HEK293 (cell line): ENCODE results near the gene LRRC72.
A peak's percentile ranks its signal among the peaks of the same experiment; 100 is the strongest.

Experiments used
- CTCF ChIA-PET: fragments of 350-600 bp; formaldehyde crosslinking; extraction: SDS; loops from one replicate; lab custom pipeline; 2021; ENCODE audit warnings: antibody characterized with exemption; lab: Yijun Ruan, JAX
- POLR2A ChIA-PET: fragments of 300-600 bp; formaldehyde crosslinking; extraction: SDS; loops from one replicate; lab custom pipeline; 2020; ENCODE audit warnings: antibody characterized with exemption, inconsistent platforms; lab: Yijun Ruan, JAX
- H3K27ac ChIP-seq: fragments of 200-500 bp; sonication (Bioruptor generic); 2 replicates; pipeline ENCODE4 v1.5.1; 2014; ENCODE audit warnings: low read depth, low read length, control low read depth, inconsistent platforms; ENCODE audit errors: extremely low read depth
- H3K36me3 ChIP-seq, 2 experiments: fragments of 200-500 bp in 1 of 2; sonication (Bioruptor generic) in 1 of 2; 1 replicate in 1 of 2; 2 replicates in 1 of 2; pipeline ENCODE4 v1.5.1; 2014 to 2017; ENCODE audit warnings: inconsistent platforms in 2 of 2, low read length in 2 of 2; ENCODE audit not compliant: control insufficient read depth in 2 of 2, insufficient read depth in 1 of 2
- H3K4me1 ChIP-seq: fragments of 200-500 bp; sonication (Bioruptor generic); 2 replicates; pipeline ENCODE4 v1.5.1; 2014; ENCODE audit warnings: mild to moderate bottlenecking, low read length, inconsistent platforms; ENCODE audit not compliant: control insufficient read depth, insufficient read depth
- H3K4me3 ChIP-seq: 2 replicates; pipeline ENCODE4 v1.5.1; 2011; ENCODE audit warnings: low read depth, mild to moderate bottlenecking, control low read depth, low read length, moderate library complexity
- H3K9me3 ChIP-seq: fragments of 200-500 bp; sonication (Bioruptor generic); 2 replicates; pipeline ENCODE4 v1.5.1; 2014; ENCODE audit warnings: low read depth, low read length, inconsistent platforms; ENCODE audit not compliant: control insufficient read depth, insufficient read depth
- BCL6B ChIP-seq: fragments of 450-650 bp; formaldehyde crosslinking; IDR thresholded peaks from 2 replicates; pipeline ENCODE4 v1.5.1; 2017; ENCODE audit warnings: missing biosample characterization, missing genetic modification characterization
- EGR2 ChIP-seq: fragments of 450-650 bp; formaldehyde crosslinking; IDR thresholded peaks from 2 replicates; pipeline ENCODE4 v1.5.1; 2016; ENCODE audit warnings: low read depth, missing biosample characterization, missing genetic modification characterization
- ELK4 ChIP-seq: IDR thresholded peaks from 2 replicates; pipeline ENCODE4 v1.6.1; 2011; ENCODE audit warnings: mild to moderate bottlenecking, low read depth, low read length, borderline replicate concordance
- GFI1B ChIP-seq: fragments of 450-650 bp; formaldehyde crosslinking; IDR thresholded peaks from 2 replicates; pipeline ENCODE4 v1.5.1; 2016; ENCODE audit warnings: missing biosample characterization, missing genetic modification characterization
- GLIS1 ChIP-seq: fragments of 450-650 bp; formaldehyde crosslinking; IDR thresholded peaks from 2 replicates; pipeline ENCODE4 v1.5.1; 2016; ENCODE audit warnings: missing biosample characterization, missing genetic modification characterization
- HOXC10 ChIP-seq: sonication (generic); formaldehyde crosslinking; IDR thresholded peaks from 2 replicates; pipeline ENCODE4 v1.8.1; 2023; ENCODE audit warnings: mild to moderate bottlenecking, missing genetic modification reagents
- KLF8 ChIP-seq: fragments of 450-650 bp; formaldehyde crosslinking; IDR thresholded peaks from 2 replicates; pipeline ENCODE4 v1.5.1; 2016; ENCODE audit warnings: missing biosample characterization, missing genetic modification characterization
- SP2 ChIP-seq: fragments of 450-650 bp; formaldehyde crosslinking; IDR thresholded peaks from 2 replicates; pipeline ENCODE4 v1.5.1; 2016; ENCODE audit warnings: missing biosample characterization, missing genetic modification characterization
- YY2 ChIP-seq: fragments of 450-650 bp; formaldehyde crosslinking; IDR thresholded peaks from 2 replicates; pipeline ENCODE4 v1.5.1; 2016; ENCODE audit warnings: missing biosample characterization, missing genetic modification characterization
- ZBTB10 ChIP-seq: fragments of 450-650 bp; formaldehyde crosslinking; IDR thresholded peaks from 2 replicates; pipeline ENCODE4 v1.5.1; 2016; ENCODE audit warnings: missing biosample characterization, missing genetic modification characterization
- ZBTB17 ChIP-seq: fragments of 450-650 bp; formaldehyde crosslinking; IDR thresholded peaks from 2 replicates; pipeline ENCODE4 v1.5.1; 2016; ENCODE audit warnings: missing biosample characterization, missing genetic modification characterization
- ZFHX2 ChIP-seq: fragments of 450-650 bp; formaldehyde crosslinking; conservative IDR thresholded peaks from 2 replicates; pipeline ENCODE4 v1.5.1; 2016; ENCODE audit warnings: missing biosample characterization, missing genetic modification characterization
- ZFP37 ChIP-seq: fragments of 450-650 bp; formaldehyde crosslinking; IDR thresholded peaks from 2 replicates; pipeline ENCODE4 v1.5.1; 2016; ENCODE audit warnings: missing biosample characterization, missing genetic modification characterization
- ZNF157 ChIP-seq: fragments of 450-650 bp; formaldehyde crosslinking; IDR thresholded peaks from 2 replicates; pipeline ENCODE4 v1.5.1; 2016; ENCODE audit warnings: missing biosample characterization, missing genetic modification characterization
- ZNF561 ChIP-seq: fragments of 450-650 bp; IDR thresholded peaks from 2 replicates; pipeline ENCODE4 v1.5.1; 2018; ENCODE audit warnings: missing biosample characterization, missing genetic modification characterization, borderline replicate concordance
- ZNF580 ChIP-seq: fragments of 450-650 bp; formaldehyde crosslinking; IDR thresholded peaks from 2 replicates; pipeline ENCODE4 v1.5.1; 2016; ENCODE audit warnings: missing biosample characterization, missing genetic modification characterization
- ZNF660 ChIP-seq: fragments of 450-650 bp; IDR thresholded peaks from 2 replicates; pipeline ENCODE4 v1.5.1; 2018; ENCODE audit warnings: missing biosample characterization, mild to moderate bottlenecking, missing genetic modification characterization
- ZNF664 ChIP-seq: fragments of 450-650 bp; formaldehyde crosslinking; IDR thresholded peaks from 2 replicates; pipeline ENCODE4 v1.5.1; 2016; ENCODE audit warnings: missing biosample characterization, missing genetic modification characterization
- ZNF670 ChIP-seq: fragments of 450-650 bp; formaldehyde crosslinking; IDR thresholded peaks from 2 replicates; pipeline ENCODE4 v1.5.1; 2016; ENCODE audit warnings: missing biosample characterization, missing genetic modification characterization, low read depth
- ZNF837 ChIP-seq: fragments of 450-650 bp; formaldehyde crosslinking; IDR thresholded peaks from 2 replicates; pipeline ENCODE4 v1.5.1; 2016; ENCODE audit warnings: missing biosample characterization, missing genetic modification characterization

LRRC72 gene

GRCh38 chr7:16492513-16493062 lies 34.0 kb upstream of the LRRC72 start:
- Histone ChIP-seq H3K9me3 (no peaks in the 10 kb centered on the region), H3K4me3 (no peak overlapping the region), H3K4me1 (no peaks in the 10 kb centered on the region), H3K27ac (no peak overlapping the region), H3K36me3 (no peaks in the 10 kb centered on the region)
- POLR2A ChIA-PET: no interaction called here
- peak; percentile 49; the same call in 1 of the 2 replicates for TF ChIP-seq BCL6B
- TF ChIP-seq EGR2 (tag by site-specific recombination): no peak
- no peak for TF ChIP-seq ZFHX2 (tag by site-specific recombination)
- TF ChIP-seq, all 188 proteins: peak for 1
- CTCF ChIA-PET: no interaction called here

- no peak overlapping the region for H3K27ac ChIP-seq
- H3K36me3 ChIP-seq: no peaks in the 10 kb centered on the region
- no peak overlapping the region for H3K4me3 ChIP-seq
- ChIA-PET CTCF (interaction anchor here (0.7 kb wide), 1 partner anchor 1577 kb away, joined by 3 read pairs; no protein-coding TSS in a partner anchor), POLR2A (no interaction called here)
- TF ChIP-seq ZNF837 (tag by site-specific recombination) (no peak), ZBTB17 (tag by site-specific recombination) (no peak), YY2 (no peak), ZFP37 (no peak), SP2 (tag by site-specific recombination) (no peak), ZNF670 (no peak), ZNF157 (tag by site-specific recombination) (no peak), ZNF561 (tag by site-specific recombination) (no peak), HOXC10 (no peak), GLIS1 (tag by site-specific recombination) (no peak), GFI1B (tag by site-specific recombination) (no peak), ZNF664 (tag by site-specific recombination) (no peak), ZNF580 (tag by site-specific recombination) (no peak), KLF8 (tag by site-specific recombination) (no peak), ZNF660 (tag by site-specific recombination) (no peak), ZBTB10 (tag by site-specific recombination) (no peak), ELK4 (no peak)
- TF ChIP-seq, all 188 proteins: peak for 0
- Histone ChIP-seq H3K9me3 (no peaks in the 10 kb centered on the region), H3K4me1 (no peaks in the 10 kb centered on the region)
Observed at GRCh38 chr7:16493266-16493665, 33.4 kb upstream of the LRRC72 start.
